Adrenal gland (tissue), 5 donors: ENCODE data around the gene GPC6.

Experiments used
- POLR2A ChIP-seq, 2 donors: fragments of 450-650 bp; IDR thresholded peaks; one replicate each; pipeline ENCODE4 v1.6.1; 2017; ENCODE audit warnings: antibody characterized with exemption in 2 of 2, mild to moderate bottlenecking in 2 of 2, moderate library complexity in 1 of 2
- TF ChIP-seq, protein P1 (sequence below), 6 experiments: fragments of 450-650 bp in 4 of 6; fragments of 200-600 bp in 2 of 6; sonication (generic) in 1 of 6; IDR thresholded peaks; 1 replicate in 5 of 6; 2 replicates in 1 of 6; pipeline versions ENCODE4 v1.5.1 to v1.8.0; 2016 to 2021; ENCODE audit warnings: antibody characterized with exemption in 6 of 6, mild to moderate bottlenecking in 2 of 6, moderate library complexity in 1 of 6
- donor health status: DM: no; HTN: no; CAD: no.

- TF ChIP-seq, protein P1, sequence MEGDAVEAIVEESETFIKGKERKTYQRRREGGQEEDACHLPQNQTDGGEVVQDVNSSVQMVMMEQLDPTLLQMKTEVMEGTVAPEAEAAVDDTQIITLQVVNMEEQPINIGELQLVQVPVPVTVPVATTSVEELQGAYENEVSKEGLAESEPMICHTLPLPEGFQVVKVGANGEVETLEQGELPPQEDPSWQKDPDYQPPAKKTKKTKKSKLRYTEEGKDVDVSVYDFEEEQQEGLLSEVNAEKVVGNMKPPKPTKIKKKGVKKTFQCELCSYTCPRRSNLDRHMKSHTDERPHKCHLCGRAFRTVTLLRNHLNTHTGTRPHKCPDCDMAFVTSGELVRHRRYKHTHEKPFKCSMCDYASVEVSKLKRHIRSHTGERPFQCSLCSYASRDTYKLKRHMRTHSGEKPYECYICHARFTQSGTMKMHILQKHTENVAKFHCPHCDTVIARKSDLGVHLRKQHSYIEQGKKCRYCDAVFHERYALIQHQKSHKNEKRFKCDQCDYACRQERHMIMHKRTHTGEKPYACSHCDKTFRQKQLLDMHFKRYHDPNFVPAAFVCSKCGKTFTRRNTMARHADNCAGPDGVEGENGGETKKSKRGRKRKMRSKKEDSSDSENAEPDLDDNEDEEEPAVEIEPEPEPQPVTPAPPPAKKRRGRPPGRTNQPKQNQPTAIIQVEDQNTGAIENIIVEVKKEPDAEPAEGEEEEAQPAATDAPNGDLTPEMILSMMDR (IDR thresholded peaks at IDR 0.05): no peak
- no peak for TF ChIP-seq POLR2A (IDR thresholded peaks at IDR 0.05)
Measured at GRCh38 chr13:93422980-93423543, 196.5 kb downstream of the GPC6 start.
